ENCODE measurements around the gene SPINT1.

DNA sequence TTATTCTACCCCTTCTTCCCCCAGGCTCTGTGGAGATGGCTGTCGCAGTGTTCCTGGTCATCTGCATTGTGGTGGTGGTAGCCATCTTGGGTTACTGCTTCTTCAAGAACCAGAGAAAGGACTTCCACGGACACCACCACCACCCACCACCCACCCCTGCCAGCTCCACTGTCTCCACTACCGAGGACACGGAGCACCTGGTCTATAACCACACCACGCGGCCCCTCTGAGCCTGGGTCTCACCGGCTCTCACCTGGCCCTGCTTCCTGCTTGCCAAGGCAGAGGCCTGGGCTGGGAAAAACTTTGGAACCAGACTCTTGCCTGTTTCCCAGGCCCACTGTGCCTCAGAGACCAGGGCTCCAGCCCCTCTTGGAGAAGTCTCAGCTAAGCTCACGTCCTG is 12.9 kb downstream of the SPINT1 start:
- TF ChIP-seq RAD21 (IDR thresholded peaks at IDR 0.05; ENCODE audit: low read depth) = no peak
- TF ChIP-seq, protein P1, sequence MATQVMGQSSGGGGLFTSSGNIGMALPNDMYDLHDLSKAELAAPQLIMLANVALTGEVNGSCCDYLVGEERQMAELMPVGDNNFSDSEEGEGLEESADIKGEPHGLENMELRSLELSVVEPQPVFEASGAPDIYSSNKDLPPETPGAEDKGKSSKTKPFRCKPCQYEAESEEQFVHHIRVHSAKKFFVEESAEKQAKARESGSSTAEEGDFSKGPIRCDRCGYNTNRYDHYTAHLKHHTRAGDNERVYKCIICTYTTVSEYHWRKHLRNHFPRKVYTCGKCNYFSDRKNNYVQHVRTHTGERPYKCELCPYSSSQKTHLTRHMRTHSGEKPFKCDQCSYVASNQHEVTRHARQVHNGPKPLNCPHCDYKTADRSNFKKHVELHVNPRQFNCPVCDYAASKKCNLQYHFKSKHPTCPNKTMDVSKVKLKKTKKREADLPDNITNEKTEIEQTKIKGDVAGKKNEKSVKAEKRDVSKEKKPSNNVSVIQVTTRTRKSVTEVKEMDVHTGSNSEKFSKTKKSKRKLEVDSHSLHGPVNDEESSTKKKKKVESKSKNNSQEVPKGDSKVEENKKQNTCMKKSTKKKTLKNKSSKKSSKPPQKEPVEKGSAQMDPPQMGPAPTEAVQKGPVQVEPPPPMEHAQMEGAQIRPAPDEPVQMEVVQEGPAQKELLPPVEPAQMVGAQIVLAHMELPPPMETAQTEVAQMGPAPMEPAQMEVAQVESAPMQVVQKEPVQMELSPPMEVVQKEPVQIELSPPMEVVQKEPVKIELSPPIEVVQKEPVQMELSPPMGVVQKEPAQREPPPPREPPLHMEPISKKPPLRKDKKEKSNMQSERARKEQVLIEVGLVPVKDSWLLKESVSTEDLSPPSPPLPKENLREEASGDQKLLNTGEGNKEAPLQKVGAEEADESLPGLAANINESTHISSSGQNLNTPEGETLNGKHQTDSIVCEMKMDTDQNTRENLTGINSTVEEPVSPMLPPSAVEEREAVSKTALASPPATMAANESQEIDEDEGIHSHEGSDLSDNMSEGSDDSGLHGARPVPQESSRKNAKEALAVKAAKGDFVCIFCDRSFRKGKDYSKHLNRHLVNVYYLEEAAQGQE (IDR thresholded peaks at IDR 0.05; ENCODE audit: low read depth) = no peak
- TF ChIP-seq YY1 (IDR thresholded peaks at IDR 0.05; ENCODE audit: low read depth) = no peak

Data from Ishikawa (cell line).